Erythroblast (primary cell): ENCODE data around the gene SDC1.

Source experiments
- DNase-seq, 2 experiments: peaks; one replicate each; lab custom pipeline; 2025; lab: John Stamatoyannopoulos, UW
- GATA1 ChIP-seq: IDR thresholded peaks from 2 replicates; pipeline ENCODE4 v1.6.1; 2011; ENCODE audit warnings: low read depth, mild to moderate bottlenecking, control low read depth, low read length, moderate library complexity
- POLR2A ChIP-seq: IDR thresholded peaks from 2 replicates; pipeline ENCODE4 v1.6.1; 2011; ENCODE audit warnings: mild to moderate bottlenecking, low read length

The SDC1 gene

DNA sequence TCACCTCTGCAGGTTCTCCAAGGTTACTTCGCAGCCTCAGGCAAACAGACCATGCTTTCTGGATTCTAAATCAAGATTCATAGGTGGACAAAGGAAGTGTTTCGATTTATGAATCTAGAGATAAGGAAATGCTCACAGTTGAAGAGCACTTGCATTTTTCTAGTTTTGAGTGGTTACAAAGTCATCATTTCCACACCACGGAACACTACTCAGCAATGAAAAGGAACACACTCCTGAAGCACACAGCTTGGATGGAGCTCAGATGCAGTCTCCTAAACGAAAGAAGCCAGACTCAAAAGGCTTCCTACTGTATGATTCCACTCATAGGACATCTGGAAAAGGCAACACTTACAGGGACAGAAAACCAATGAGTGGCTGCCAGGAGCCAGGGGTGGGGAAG is 31.7 kb downstream of the SDC1 start:
- no peak for DNase-seq
- TF ChIP-seq GATA1 (no peak), POLR2A (no peak)

DNA sequence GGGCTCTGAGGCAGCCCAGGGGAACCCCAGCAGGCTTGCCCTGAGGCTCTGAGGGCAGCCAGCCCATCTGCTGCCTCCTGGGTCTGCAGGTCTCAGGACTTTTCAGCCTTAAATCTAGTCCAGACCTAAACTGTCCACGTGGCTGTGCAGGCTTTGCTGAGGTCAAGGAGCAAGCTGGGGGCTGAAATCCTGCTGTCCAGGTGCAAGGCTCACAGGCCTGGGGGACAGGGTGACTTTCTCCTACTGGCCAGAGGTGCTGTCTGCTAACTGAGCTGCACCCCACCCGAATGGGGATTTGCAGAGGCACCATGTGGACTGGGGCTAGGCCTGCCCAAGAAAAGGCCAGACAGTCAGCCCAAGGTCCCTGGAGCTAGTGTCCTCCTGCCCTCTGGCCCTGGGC is 32.1 kb downstream of the SDC1 start:
- TF ChIP-seq POLR2A (no peak), GATA1 (no peak)
- no peak for DNase-seq

DNA sequence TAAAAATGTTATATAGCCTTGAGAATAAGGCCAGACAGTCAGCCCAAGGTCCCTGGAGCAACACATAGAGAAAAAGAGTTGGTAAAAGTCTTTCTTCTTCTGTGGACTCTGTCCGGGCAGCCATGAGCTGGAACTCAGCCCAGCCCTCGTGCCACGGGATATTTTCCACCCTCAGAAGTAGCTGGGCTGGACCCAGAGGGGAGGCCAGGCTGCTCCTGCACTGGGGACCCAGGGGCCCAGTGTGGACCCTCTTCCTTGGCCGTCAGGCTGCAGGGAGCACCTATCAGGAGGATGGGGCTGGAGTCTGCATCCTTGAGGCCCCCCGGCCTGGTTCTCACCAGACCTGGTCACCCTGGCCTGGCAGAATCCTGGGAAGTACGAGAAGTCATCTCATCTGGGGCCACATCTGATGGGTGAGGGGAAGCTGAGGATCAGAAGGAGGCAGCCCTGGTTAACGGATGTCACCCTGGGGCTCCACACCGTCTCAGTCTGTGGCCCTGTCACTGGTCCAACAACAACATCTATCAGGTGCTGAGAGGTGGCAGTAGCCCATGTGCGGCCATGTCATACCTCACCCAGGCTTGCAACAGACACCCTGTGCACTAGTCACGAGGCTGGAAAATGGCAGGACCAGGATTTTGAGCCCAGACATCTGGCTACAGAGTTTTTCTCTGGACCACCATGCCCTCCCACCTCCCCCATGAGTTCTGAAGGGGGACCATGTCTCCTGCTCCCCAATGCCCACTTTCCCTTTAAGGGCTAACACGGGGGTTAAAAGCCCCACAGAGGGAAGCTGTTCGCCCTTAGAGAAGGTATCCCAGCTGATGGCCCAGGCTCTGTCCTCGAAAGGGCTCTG is 33.0 kb downstream of the SDC1 start:
- no peak for TF ChIP-seq POLR2A
- TF ChIP-seq GATA1 = no peak
- no peak for DNase-seq

DNA sequence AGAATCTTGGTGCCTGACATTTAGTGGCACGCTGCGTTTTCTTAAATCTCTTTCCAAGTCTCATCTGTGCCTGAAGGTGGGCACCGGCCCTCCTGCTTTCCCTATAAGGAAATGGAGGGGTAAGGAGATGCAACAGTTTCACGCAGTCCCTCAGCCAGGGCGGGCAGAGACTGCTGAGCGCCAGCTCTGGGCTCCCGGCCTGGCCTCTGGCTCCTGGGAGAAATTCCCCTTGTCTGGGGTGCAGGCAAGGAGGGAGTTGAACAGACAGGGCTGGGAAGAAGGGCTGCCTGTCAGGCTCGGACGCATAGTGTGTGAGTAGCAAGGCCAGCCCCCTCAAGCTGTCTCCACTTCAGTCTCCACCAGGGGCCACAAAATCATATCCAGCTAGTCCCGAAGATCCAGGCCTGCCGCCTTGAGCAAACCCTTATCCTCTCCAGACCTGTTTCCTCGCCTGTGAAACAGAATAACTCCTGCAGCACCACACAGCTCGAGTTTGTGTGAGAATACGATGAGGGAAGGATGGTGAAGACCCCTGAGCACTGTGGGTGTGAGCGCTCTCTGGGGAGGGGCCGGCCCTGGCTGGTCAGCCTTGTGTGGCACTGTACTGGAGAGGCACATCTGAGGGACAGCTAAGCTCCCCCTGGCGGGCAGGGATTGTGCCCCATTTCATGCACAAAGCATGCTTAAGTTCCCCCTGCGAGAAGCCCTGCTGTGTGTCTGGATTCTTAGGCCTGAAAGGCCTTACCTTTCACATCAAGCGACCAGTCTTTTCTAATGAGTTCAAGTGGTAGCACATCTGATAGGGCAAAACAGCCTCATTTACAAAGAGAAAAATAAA is 33.8 kb downstream of the SDC1 start:
- no peak for TF ChIP-seq GATA1
- TF ChIP-seq POLR2A = no peak
- DNase-seq = no peak

DNA sequence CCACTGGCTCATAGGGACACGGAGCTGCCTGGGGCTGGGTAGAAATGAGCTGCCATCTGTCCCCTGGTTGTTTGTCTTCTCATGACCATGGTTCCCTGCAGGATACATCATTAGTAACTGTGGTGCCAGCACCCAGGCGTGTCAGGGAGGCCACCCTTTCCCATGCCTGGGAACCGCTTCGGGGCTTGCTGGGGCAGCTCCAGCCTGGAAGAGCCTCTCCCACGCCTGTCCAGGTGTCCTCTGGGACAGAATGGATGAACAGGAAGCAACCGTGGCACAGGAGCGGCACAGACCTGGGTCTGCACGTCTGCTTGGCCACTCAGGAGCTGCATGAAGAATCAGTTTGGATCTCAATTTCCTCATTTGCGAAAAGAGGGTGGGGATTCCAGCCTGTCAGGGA is 34.8 kb downstream of the SDC1 start:
- no peak for DNase-seq
- TF ChIP-seq GATA1 = no peak
- TF ChIP-seq POLR2A = no peak

DNA sequence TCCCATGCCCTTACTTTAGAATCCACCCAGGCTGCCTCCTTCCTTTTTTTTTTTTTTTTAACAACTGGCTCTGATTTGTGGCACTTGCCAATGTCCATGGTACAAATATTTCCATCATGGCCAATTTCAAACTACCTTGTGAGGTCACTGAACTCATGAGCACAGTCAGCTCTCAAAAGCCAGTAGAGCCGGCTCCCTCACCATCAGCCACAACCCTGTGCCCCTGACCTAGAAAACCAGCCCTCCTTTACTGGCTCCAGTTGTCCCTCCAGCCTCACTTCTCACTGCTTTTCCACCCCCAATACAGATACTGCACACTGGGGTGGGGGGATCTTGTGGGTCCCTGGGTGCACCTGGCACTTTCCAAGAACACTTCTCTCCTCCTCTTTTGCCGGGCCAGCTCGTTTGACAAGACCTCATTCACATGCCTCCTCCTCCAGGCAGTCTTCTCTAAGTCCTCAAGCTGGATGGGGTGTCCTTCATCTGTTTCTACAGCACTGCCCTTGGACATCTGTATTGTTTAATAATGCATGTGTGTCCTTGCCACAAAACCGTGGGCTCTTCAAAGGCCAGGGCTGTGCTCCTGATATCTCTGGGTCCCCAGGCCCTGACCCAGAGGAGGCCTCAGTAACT is 35.5 kb downstream of the SDC1 start:
- TF ChIP-seq POLR2A (no peak), GATA1 (no peak)
- no peak for DNase-seq

DNA sequence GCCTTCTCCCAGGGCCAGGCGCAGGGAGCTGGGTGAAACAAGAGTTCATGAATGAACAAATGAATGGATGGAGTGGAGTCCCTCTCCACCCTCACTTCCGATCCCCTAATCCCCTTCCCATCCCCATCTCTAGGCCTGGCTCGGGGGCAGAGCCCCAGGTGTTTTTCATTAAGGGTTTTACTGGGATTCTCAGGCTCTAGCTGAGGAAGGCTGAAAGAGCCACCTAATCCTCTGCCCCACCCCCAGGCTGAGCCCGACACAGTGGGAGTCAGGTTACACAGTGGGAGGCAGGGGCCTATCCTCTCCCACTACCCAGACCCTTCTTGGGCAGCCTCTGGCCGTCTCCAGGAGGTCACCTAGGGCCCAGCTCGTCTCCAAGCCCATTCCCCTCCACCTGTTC is 36.1 kb downstream of the SDC1 start:
- TF ChIP-seq POLR2A (no peak), GATA1 (no peak)
- no peak for DNase-seq

DNA sequence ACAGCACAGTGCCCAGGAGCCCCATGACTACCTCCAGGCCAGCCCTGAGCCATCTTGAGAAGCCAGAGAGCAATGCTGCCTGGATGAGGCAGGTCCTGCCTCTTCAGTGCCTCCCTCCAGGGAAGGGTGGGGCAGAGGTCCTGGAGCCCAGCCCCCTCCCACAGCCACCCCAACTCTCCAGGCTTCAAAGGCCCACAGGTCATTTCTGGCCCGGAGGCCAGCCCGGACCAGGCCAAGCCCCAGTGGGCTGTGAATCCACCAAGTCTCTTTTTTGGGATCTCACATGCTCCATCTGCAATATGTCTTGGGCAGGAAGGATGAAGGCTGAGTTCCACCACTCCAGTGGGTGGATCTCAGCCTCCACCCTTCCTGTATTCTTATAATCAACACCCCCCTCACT is 36.7 kb downstream of the SDC1 start:
- TF ChIP-seq GATA1 (no peak), POLR2A (no peak)
- DNase-seq = no peak

DNA sequence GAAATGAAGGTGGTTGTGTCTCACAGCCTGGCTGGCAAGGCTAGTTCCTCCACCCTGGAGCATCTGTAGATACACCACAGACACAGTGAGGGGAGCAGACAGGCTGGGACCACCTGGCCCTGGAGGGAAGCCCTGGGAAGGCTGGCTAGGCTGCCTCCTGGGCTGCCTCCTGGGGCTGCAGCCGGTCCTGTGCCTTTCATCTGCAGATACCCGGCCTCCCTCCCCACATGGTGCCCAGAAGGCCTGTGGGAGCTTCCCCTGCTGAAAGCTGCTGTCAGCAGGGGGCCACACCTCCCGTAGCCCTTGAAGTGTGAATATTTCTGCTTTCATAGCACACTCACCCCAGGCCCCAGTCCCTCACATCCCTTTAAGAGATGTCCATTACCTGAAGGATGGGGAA is 37.6 kb downstream of the SDC1 start:
- TF ChIP-seq POLR2A (no peak), GATA1 (no peak)
- DNase-seq = no peak

DNA sequence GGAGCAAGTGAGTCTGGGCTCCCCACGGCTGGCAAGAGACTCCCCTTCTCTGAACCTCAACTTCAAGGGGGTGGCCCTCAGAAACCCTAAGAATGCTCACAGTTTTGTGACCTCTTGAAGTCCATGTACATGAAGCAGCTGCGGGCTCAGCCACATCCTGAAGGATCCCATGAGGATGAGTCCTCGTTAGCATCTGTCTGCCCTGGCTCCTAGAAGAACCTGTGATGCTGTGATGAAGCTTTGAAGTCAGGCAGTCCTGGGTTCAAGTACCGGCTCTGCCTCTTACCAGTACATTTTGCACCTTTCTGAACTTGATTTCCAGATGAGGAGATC is 38.1 kb downstream of the SDC1 start:
- DNase-seq = no peak
- TF ChIP-seq POLR2A (no peak), GATA1 (no peak)

DNA sequence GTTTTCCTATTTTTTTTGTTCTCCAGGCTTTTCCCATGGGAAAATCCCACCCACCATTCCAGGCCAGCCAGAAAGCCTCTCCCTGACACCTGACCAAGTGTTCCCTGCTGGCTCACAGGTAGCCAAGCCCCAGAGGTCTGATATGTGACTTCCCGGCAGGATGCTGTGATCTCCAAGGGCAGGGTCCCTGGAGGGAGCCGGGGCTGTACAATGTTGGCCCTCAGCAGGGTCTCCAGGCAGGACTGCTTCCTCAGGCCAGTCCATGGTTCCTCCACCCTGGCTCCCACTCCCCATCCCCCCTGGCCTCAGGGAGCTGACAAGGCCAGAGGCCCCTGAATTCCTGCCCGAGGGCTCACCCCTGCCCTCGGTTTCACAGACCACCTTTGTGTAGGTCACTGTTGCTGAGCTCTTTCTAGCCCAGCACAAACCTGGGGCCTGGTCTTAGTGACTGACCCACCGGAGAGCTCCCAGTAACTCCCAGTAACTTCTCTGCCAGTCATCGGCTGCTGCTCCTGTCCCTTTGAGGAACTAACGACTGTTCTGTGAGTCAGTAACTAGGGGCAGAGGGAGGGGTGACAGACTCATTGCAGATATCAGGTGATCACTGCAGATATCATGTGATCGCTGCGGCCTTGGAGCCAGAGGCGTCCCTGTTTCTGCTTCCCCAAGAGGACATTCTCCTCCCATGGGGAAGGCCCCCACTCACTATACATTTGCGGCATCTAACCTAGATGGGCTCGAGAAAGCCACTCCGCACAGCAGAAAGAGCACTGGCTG is 38.7 kb downstream of the SDC1 start:
- peak; percentile 35 to 70 for DNase-seq
- no peak for TF ChIP-seq POLR2A
- no peak for TF ChIP-seq GATA1

DNA sequence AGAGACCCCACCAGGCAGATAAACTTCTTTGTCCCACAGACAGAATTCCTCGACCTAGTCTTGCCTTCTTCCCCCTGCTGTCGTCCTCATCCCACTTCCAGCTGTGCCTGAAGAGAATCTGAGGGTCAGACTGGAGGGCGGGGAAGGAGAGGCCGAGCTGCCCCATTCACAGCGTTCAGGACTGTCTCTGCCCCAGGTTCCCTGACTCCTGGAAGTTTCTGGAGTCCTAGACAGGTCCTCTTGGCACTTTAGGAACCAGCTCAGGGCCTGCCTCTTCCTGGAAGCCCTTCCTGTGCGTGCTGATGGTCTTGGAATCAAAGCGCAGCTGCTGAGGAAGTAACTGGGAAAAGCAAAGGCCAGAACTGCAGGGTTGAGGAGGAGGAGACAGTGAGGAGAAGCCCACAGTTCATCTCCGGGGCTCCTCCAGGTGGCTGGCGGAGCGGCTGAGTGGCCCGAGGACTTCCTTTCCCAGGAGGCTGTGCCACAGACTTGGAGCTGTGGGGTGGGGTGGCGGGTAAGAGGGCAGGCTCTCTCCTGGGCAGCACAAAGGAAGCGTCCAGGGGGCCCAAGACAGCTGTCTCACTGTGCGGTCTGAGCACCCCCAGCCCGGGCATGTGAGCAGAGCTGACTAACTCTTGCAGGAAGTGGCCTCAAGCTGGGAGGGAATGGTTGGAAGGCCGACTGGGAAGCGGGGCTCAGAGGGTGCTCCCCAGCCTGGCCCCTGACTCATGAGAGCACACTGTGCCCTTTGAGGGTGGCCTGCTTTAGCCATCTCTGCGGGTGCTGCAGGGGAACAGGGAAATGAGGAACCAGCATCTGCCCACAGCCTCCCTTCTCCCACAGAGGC is 39.5 kb downstream of the SDC1 start:
- TF ChIP-seq GATA1 = no peak
- no peak for DNase-seq
